Right lobe of liver (tissue), 6 donors: ENCODE results near the gene ARX. TPM values are rescaled to one million over a fixed set of nuclear protein-coding genes. Genes with fewer than 3 reads are reported as not detected.
A peak's percentile ranks its signal among the peaks of the same experiment; 100 is the strongest.

Experiments used
- ATAC-seq, 4 donors: fragments of 200-7000 bp; cut with Tn5 transposase; one replicate each; pipeline ENCODE4 v1.9.1; 2020; ENCODE audit warnings: mild to moderate bottlenecking in 4 of 4, moderate library complexity in 4 of 4
- DNase-seq, 3 donors: peaks; one replicate each; pipeline ENCODE4 v3.0.0-alpha.2; 2020
- H3K27ac ChIP-seq, 3 donors: fragments of 200-600 bp; one replicate each; pipeline ENCODE4 v1.8.0; 2022
- H3K27me3 ChIP-seq, 2 donors: fragments of 200-600 bp; one replicate each; pipeline ENCODE4 v1.8.0; 2022
- H3K36me3 ChIP-seq, 4 donors: fragments of 200-600 bp; sonication (generic) in 1 of 4; one replicate each; pipeline versions ENCODE4 v1.5.1 to v1.8.0; 2017 to 2022; ENCODE audit warnings: control low read depth in 1 of 4
- H3K4me1 ChIP-seq, 4 donors: fragments of 200-600 bp; sonication (generic) in 1 of 4; one replicate each; pipeline versions ENCODE4 v1.5.1 to v1.8.0; 2017 to 2022; ENCODE audit warnings: control low read depth in 1 of 4
- H3K4me3 ChIP-seq, 3 donors: fragments of 200-600 bp; one replicate each; pipeline ENCODE4 v1.8.0; 2022
- H3K9me3 ChIP-seq, 4 donors: fragments of 200-600 bp; sonication (generic) in 1 of 4; one replicate each; pipeline versions ENCODE4 v1.5.1 to v1.8.0; 2017 to 2022; ENCODE audit warnings: control low read depth in 1 of 4
- CTCF ChIP-seq, 4 donors: fragments of 200-600 bp in 3 of 4; fragments of 450-650 bp in 1 of 4; IDR thresholded peaks; one replicate each; pipeline versions ENCODE4 v1.5.1 to v1.8.0; 2016 to 2022; ENCODE audit warnings: antibody characterized with exemption in 4 of 4, mild to moderate bottlenecking in 2 of 4
- POLR2A ChIP-seq: fragments of 450-650 bp; IDR thresholded peaks from one replicate; pipeline ENCODE4 v1.6.1; 2017; ENCODE audit warnings: antibody characterized with exemption, mild to moderate bottlenecking
- WGBS: methylation state at CpG from one replicate; pipeline ENCODE4 v1.1.6; 2018; ENCODE audit warnings: low coverage, low lambda C conversion rate; ENCODE audit not compliant: insufficient coverage; ENCODE audit errors: missing lambda C conversion rate; 5-methylcytosine and 5-hydroxymethylcytosine counted together
- intact Hi-C, 2 donors: fragments of 100-400 bp; cut with DNase I; formaldehyde crosslinking; loops; one replicate each; pipeline versions ENCODE4 v1.11.2 to v1.14.1; 2022
- total RNA-seq, 6 experiments: library from RNA; depleted of rRNA in 2 of 6; stranded (reverse); fragments of >200 nt in 2 of 6; fragmentation: NEBNext Ultra II Directional in 3 of 6; extraction: Animal tissue kit (Norgen Biotek cat#: 25700) in 3 of 6; gene quantifications; one replicate each; pipeline versions ENCODE4 v1.1.0 to v1.2.4, GENCODE V29; 2016 to 2023
- donor health status: DM: no; HTN: yes; CAD: no.
- donor health status: DM: no; HTN: no; CAD: no.
- donor health status: DM: no; HTN: no; CAD: no.
- donor health status: DM: no; HTN: yes; CAD: no.
- donor health status: DM: no; HTN: yes; CAD: no.

Gene ARX
- total RNA-seq, 6 experiments from 2014 or later: not detected

GRCh38 chrX:25049357-25049756, 33.6 kb upstream of the ARX start:
- Histone ChIP-seq H3K27me3 (no peaks in the 10 kb centered on the region), H3K27ac (no peak overlapping the region), H3K36me3 (no peaks in the 10 kb centered on the region), H3K4me3 (no peak overlapping the region), H3K4me1 (no peaks in the 10 kb centered on the region), H3K9me3 (no peaks in the 10 kb centered on the region)
- TF ChIP-seq POLR2A: no peak
- no peak for TF ChIP-seq CTCF (IDR thresholded peaks at IDR 0.05)
- DNase-seq (no peak), ATAC-seq (no peak)
- intact Hi-C loops: no loop called here
- WGBS: 24% methylated on average over 5 of the region's 5 CpGs

- ATAC-seq (peak in 2 of 4 donors; percentile 11 to 31), DNase-seq (no peak)
- Histone ChIP-seq H3K9me3 (no peaks in the 10 kb centered on the region), H3K27me3 (no peaks in the 10 kb centered on the region), H3K36me3 (no peaks in the 10 kb centered on the region), H3K4me3 (no peak overlapping the region), H3K4me1 (no peaks in the 10 kb centered on the region), H3K27ac (no peak overlapping the region)
- WGBS: 62% methylated on average over 7 of the region's 7 CpGs
- intact Hi-C loops: no loop called here
- TF ChIP-seq CTCF (IDR thresholded peaks at IDR 0.05): no peak
- no peak for TF ChIP-seq POLR2A
Observed at GRCh38 chrX:25048178-25048577, 32.4 kb upstream of the ARX start.

GRCh38 chrX:25043192-25043591, 27.4 kb upstream of the ARX start:
- 56% methylated on average over 1 of the region's 1 CpG for WGBS
- intact Hi-C loops: no loop called here
- DNase-seq (no peak), ATAC-seq (no peak)
- Histone ChIP-seq H3K4me1 (no peaks in the 10 kb centered on the region), H3K27ac (no peak overlapping the region), H3K4me3 (no peak overlapping the region), H3K9me3 (no peaks in the 10 kb centered on the region), H3K36me3 (no peaks in the 10 kb centered on the region), H3K27me3 (no peaks in the 10 kb centered on the region)
- TF ChIP-seq CTCF (IDR thresholded peaks at IDR 0.05) (no peak), POLR2A (no peak)

GRCh38 chrX:25039036-25039435, 23.3 kb upstream of the ARX start:
- no peak overlapping the region for H3K27ac ChIP-seq
- H3K9me3 ChIP-seq: no peaks in the 10 kb centered on the region
- no peak overlapping the region for H3K4me3 ChIP-seq
- no peaks in the 10 kb centered on the region for H3K27me3 ChIP-seq
- no peak for TF ChIP-seq POLR2A
- TF ChIP-seq CTCF (IDR thresholded peaks at IDR 0.05): no peak
- WGBS: 58% methylated on average over 5 of the region's 10 CpGs
- no peaks in the 10 kb centered on the region for H3K36me3 ChIP-seq
- ATAC-seq: no peak
- no peaks in the 10 kb centered on the region for H3K4me1 ChIP-seq
- no peak for DNase-seq
- intact Hi-C loops: no loop called here

GRCh38 chrX:25034889-25035288, 19.1 kb upstream of the ARX start:
- no peak for DNase-seq
- WGBS: 65% methylated on average over 3 of the region's 3 CpGs
- Histone ChIP-seq H3K27ac (no peak overlapping the region), H3K36me3 (no peaks in the 10 kb centered on the region), H3K4me3 (no peak overlapping the region), H3K27me3 (no peaks in the 10 kb centered on the region), H3K4me1 (no peaks in the 10 kb centered on the region), H3K9me3 (no peaks in the 10 kb centered on the region)
- TF ChIP-seq CTCF (IDR thresholded peaks at IDR 0.05) (peak in 2 of 4 donors; percentile 8 to 23), POLR2A (no peak)
- intact Hi-C loops: no loop called here
- peak in 3 of 4 donors; percentile 18 to 50 (median 22) for ATAC-seq
